H1 (cell line): Measurements from ENCODE around the gene BRD9. TPM values are rescaled to one million over a fixed set of nuclear protein-coding genes. Genes with fewer than 3 reads are reported as not detected.

Source experiments
- CTCF ChIA-PET: fragments of 300-600 bp; sonication (Branson Sonifier 250); formaldehyde crosslinking; loops from one replicate; lab custom pipeline; 2021; ENCODE audit not compliant: partially characterized antibody; lab: Charles Lee
- POLR2A ChIA-PET: fragments of 300-600 bp; sonication (Branson Sonifier 250); formaldehyde crosslinking; loops from one replicate; lab custom pipeline; 2021; ENCODE audit warnings: inconsistent platforms; ENCODE audit not compliant: partially characterized antibody; lab: Charles Lee
- DNase-seq, 2 experiments: peaks; one replicate each; pipeline versions ENCODE4 v3.0.0 to v3.0.0-alpha.2; 2010 to 2022; ENCODE audit warnings: low spot score in 2 of 2, low read depth in 1 of 2, mixed read lengths in 1 of 2
- FAIRE-seq: peaks from 2 replicates; lab custom pipeline; 2011; peaks lifted over from hg19 to GRCh38; lab: Jason Lieb, UNC
- H2AFZ ChIP-seq: 2 replicates; pipeline ENCODE4 v1.8.1; 2012; ENCODE audit warnings: low read length, inconsistent platforms
- H2AK5ac ChIP-seq: 2 replicates; pipeline ENCODE4 v1.6.1; 2013; ENCODE audit warnings: low read depth, low read length
- H2BK120ac ChIP-seq: replicated peaks from 2 replicates; pipeline ENCODE3; 2013; ENCODE audit warnings: low read depth, low read length, inconsistent platforms
- H2BK12ac ChIP-seq: 2 replicates; pipeline ENCODE4 v1.6.1; 2013; ENCODE audit warnings: low read depth, low read length
- H2BK15ac ChIP-seq: 2 replicates; pipeline ENCODE4 v1.6.1; 2013; ENCODE audit warnings: low read length
- H2BK20ac ChIP-seq: 2 replicates; pipeline ENCODE4 v1.6.1; 2013; ENCODE audit warnings: low read length
- H2BK5ac ChIP-seq: 2 replicates; pipeline ENCODE4 v1.6.1; 2013; ENCODE audit warnings: low read depth, low read length
- H3K14ac ChIP-seq: 2 replicates; pipeline ENCODE4 v1.6.1; 2013; ENCODE audit warnings: inconsistent platforms; ENCODE audit not compliant: insufficient read length
- H3K18ac ChIP-seq: 2 replicates; pipeline ENCODE4 v1.6.1; 2013; ENCODE audit warnings: low read length; ENCODE audit errors: extremely low read depth
- H3K23ac ChIP-seq: 2 replicates; pipeline ENCODE4 v1.6.1; 2013; ENCODE audit warnings: inconsistent platforms; ENCODE audit not compliant: insufficient read length
- H3K23me2 ChIP-seq: 2 replicates; pipeline ENCODE4 v1.6.1; 2013; ENCODE audit warnings: low read depth, low read length
- H3K27ac ChIP-seq: 2 replicates; pipeline ENCODE4 v1.6.1; 2011; ENCODE audit warnings: low read depth, low read length, inconsistent platforms
- H3K27me3 ChIP-seq, 4 experiments: replicated peaks in 1 of 4; 1 replicate in 1 of 4; 2 replicates in 3 of 4; pipeline versions ENCODE4 v1.6.1 to v1.8.1; 2011 to 2013; ENCODE audit warnings: low read length in 3 of 4, mild to moderate bottlenecking in 3 of 4, inconsistent platforms in 2 of 4, mixed read lengths in 2 of 4, moderate library complexity in 1 of 4; ENCODE audit not compliant: control insufficient read depth in 3 of 4, insufficient read depth in 3 of 4; ENCODE audit errors: extremely low read depth in 1 of 4
- H3K36me3 ChIP-seq, 4 experiments: 2 replicates each; pipeline versions ENCODE4 v1.6.1 to v1.8.1; 2011 to 2013; ENCODE audit warnings: mild to moderate bottlenecking in 4 of 4, low read length in 3 of 4, moderate library complexity in 2 of 4, control low read depth in 1 of 4, inconsistent platforms in 1 of 4; ENCODE audit not compliant: insufficient read depth in 4 of 4, control insufficient read depth in 2 of 4
- H3K4ac ChIP-seq: replicated peaks from 2 replicates; pipeline ENCODE3; 2013; ENCODE audit warnings: low read length, low read depth, mixed read lengths, inconsistent platforms; ENCODE audit not compliant: insufficient read length
- H3K4me1 ChIP-seq, 4 experiments: replicated peaks in 1 of 4; 1 replicate in 1 of 4; 2 replicates in 3 of 4; pipeline versions ENCODE4 v1.6.1 to v1.8.1; 2011 to 2013; ENCODE audit warnings: low read length in 3 of 4, inconsistent platforms in 2 of 4, mixed read lengths in 1 of 4; ENCODE audit not compliant: insufficient read depth in 4 of 4, control insufficient read depth in 3 of 4
- H3K4me2 ChIP-seq, 2 experiments: 2 replicates each; pipeline versions ENCODE4 v1.6.1 to v1.8.1; 2011 to 2013; ENCODE audit warnings: low read depth in 2 of 2, low read length in 2 of 2, control low read depth in 1 of 2, inconsistent platforms in 1 of 2, mild to moderate bottlenecking in 1 of 2; ENCODE audit not compliant: insufficient read depth in 1 of 2
- H3K4me3 ChIP-seq, 4 experiments: fragments of 200-600, 300-600 bp in 1 of 4; sonication (generic), shearing (Covaris generic), sonication (Bioruptor Twin) in 1 of 4; 2 replicates each; pipeline versions ENCODE4 v1.5.1 to v1.8.1; 2011 to 2016; ENCODE audit warnings: low read length in 4 of 4, low read depth in 3 of 4, control low read depth in 2 of 4, inconsistent platforms in 2 of 4, mild to moderate bottlenecking in 2 of 4, mixed read lengths in 1 of 4, moderate library complexity in 1 of 4; ENCODE audit not compliant: insufficient read depth in 2 of 4; ENCODE audit errors: extremely low read depth in 1 of 4
- H3K56ac ChIP-seq: replicated peaks from 2 replicates; pipeline ENCODE3; 2013; ENCODE audit warnings: low read depth, mild to moderate bottlenecking, mixed read lengths, low read length, inconsistent platforms; ENCODE audit not compliant: insufficient read length
- H3K79me1 ChIP-seq: 2 replicates; pipeline ENCODE4 v1.6.1; 2013; ENCODE audit warnings: low read depth, low read length, control low read depth
- H3K79me2 ChIP-seq, 2 experiments: 2 replicates each; pipeline versions ENCODE4 v1.6.1 to v1.8.1; 2012 to 2013; ENCODE audit warnings: low read length in 2 of 2, mild to moderate bottlenecking in 2 of 2, inconsistent platforms in 1 of 2; ENCODE audit not compliant: insufficient read depth in 2 of 2, control insufficient read depth in 1 of 2
- H3K9ac ChIP-seq, 4 experiments: replicated peaks in 1 of 4; 1 replicate in 1 of 4; 2 replicates in 3 of 4; pipeline versions ENCODE4 v1.6.1 to v1.8.1; 2011 to 2013; ENCODE audit warnings: low read depth in 3 of 4, low read length in 3 of 4, control low read depth in 2 of 4, mild to moderate bottlenecking in 2 of 4, moderate library complexity in 2 of 4, inconsistent platforms in 1 of 4; ENCODE audit errors: extremely low read depth in 1 of 4
- H3K9me3 ChIP-seq, 2 experiments: 2 replicates each; pipeline versions ENCODE4 v1.6.1 to v1.8.1; 2012 to 2013; ENCODE audit warnings: mild to moderate bottlenecking in 2 of 2, moderate library complexity in 2 of 2, control low read depth in 1 of 2, inconsistent platforms in 1 of 2, low read depth in 1 of 2, low read length in 1 of 2, mixed read lengths in 1 of 2; ENCODE audit not compliant: insufficient read depth in 2 of 2
- H4K20me1 ChIP-seq, 2 experiments: replicated peaks in 1 of 2; 2 replicates each; pipeline versions ENCODE3 to v1.8.1; 2011 to 2013; ENCODE audit warnings: inconsistent platforms in 2 of 2, low read length in 2 of 2, mild to moderate bottlenecking in 1 of 2; ENCODE audit not compliant: insufficient read depth in 2 of 2, control insufficient read depth in 1 of 2
- H4K5ac ChIP-seq: 2 replicates; pipeline ENCODE4 v1.6.1; 2013; ENCODE audit warnings: low read length, low read depth, mixed read lengths, inconsistent platforms; ENCODE audit not compliant: insufficient read length
- H4K8ac ChIP-seq: 2 replicates; pipeline ENCODE4 v1.8.0; 2013; ENCODE audit warnings: mild to moderate bottlenecking, moderate library complexity, low read length, inconsistent platforms; ENCODE audit not compliant: insufficient read depth; ENCODE audit errors: extremely low read depth
- H4K91ac ChIP-seq: replicated peaks from 2 replicates; pipeline ENCODE3; 2013; ENCODE audit warnings: low read length, mixed read lengths, inconsistent platforms; ENCODE audit not compliant: insufficient read length
- EGR1 ChIP-seq: IDR thresholded peaks from 2 replicates; pipeline ENCODE4 v1.6.1; 2011; ENCODE audit warnings: low read depth, low read length, borderline replicate concordance
- GABPA ChIP-seq: IDR thresholded peaks from 2 replicates; pipeline ENCODE4 v1.6.1; 2011; ENCODE audit warnings: mild to moderate bottlenecking, low read length, moderate library complexity, borderline replicate concordance; ENCODE audit not compliant: insufficient read depth
- GTF2F1 ChIP-seq: IDR thresholded peaks from 2 replicates; pipeline ENCODE4 v1.6.1; 2012; ENCODE audit warnings: low read depth, low read length, improper control_type of control experiment, borderline replicate concordance
- POLR2A ChIP-seq, 2 experiments: IDR thresholded peaks; 1 replicate in 1 of 2; 2 replicates in 1 of 2; pipeline ENCODE4 v1.6.1; 2011; ENCODE audit warnings: low read depth in 2 of 2, low read length in 2 of 2, mild to moderate bottlenecking in 2 of 2; ENCODE audit errors: control extremely low read depth in 1 of 2
- RBBP5 ChIP-seq: IDR thresholded peaks from 2 replicates; pipeline ENCODE4 v1.7.1; 2012; ENCODE audit warnings: low read depth, mild to moderate bottlenecking, inconsistent platforms, low read length, moderate library complexity, borderline replicate concordance
- RXRA ChIP-seq: IDR thresholded peaks from 2 replicates; pipeline ENCODE4 v1.6.1; 2011; ENCODE audit warnings: low read depth, mild to moderate bottlenecking, low read length, moderate library complexity; ENCODE audit not compliant: insufficient read depth
- SAP30 ChIP-seq: fragments of 300-600 bp; sonication (generic); IDR thresholded peaks from 2 replicates; pipeline ENCODE4 v1.7.1; 2012; ENCODE audit warnings: low read length, moderate library complexity, mild to moderate bottlenecking, inconsistent platforms; ENCODE audit not compliant: insufficient read depth, insufficient replicate concordance
- SP2 ChIP-seq: IDR thresholded peaks from 2 replicates; pipeline ENCODE4 v1.6.1; 2012; ENCODE audit warnings: mild to moderate bottlenecking, low read length, inconsistent platforms
- SP4 ChIP-seq: IDR thresholded peaks from 2 replicates; pipeline ENCODE4 v1.6.1; 2012; ENCODE audit warnings: low read length, inconsistent platforms
- TBP ChIP-seq: IDR thresholded peaks from 2 replicates; pipeline ENCODE4 v1.6.1; 2011; ENCODE audit warnings: low read depth, low read length, improper control_type of control experiment
- WGBS, 2 experiments: shearing (Covaris generic) in 1 of 2; methylation state at CpG; one replicate each; pipeline versions ENCODE4 v1.1.6 to v1.1.7; 2013 to 2015; ENCODE audit warnings: low lambda C conversion rate in 2 of 2, mixed read lengths in 2 of 2, inconsistent platforms in 1 of 2, low coverage in 1 of 2, missing lambda C conversion rate in 1 of 2; ENCODE audit not compliant: insufficient replicate concordance in 2 of 2, insufficient coverage in 1 of 2, insufficient read length in 1 of 2; ENCODE audit errors: extremely low coverage in 1 of 2, missing lambda C conversion rate in 1 of 2; 5-methylcytosine and 5-hydroxymethylcytosine counted together
- polyA plus RNA-seq, 7 experiments: library from polyadenylated mRNA; depleted of rRNA in 3 of 7; stranded (reverse) in 5 of 7; unstranded in 2 of 7; fragments of >200 nt in 5 of 7; fragments of 200-250 nt in 2 of 7; gene quantifications; 1 replicate in 5 of 7; 2 replicates in 1 of 7; 4 replicates in 1 of 7; pipeline versions ENCODE4 v1.2.1 to v1.2.3, GENCODE V29; 2011 to 2013; ENCODE audit warnings: missing spikeins in 2 of 7, mixed read lengths in 2 of 7
- total RNA-seq: library from RNA; stranded (reverse); fragmentation: NEBNext Ultra II Directional; extraction: Animal tissue kit (Norgen Biotek cat#: 25700); gene quantifications from 2 replicates; pipeline ENCODE4 v1.2.1, GENCODE V29; 2021
- TF ChIP-seq, protein P1 (sequence below): IDR thresholded peaks from 2 replicates; pipeline ENCODE4 v1.6.1; 2011; ENCODE audit warnings: low read length, improper control_type of control experiment

BRD9 gene
- total and polyA plus RNA-seq, 2 of the 8 experiments (the other 6 are each of a cell fraction or from before 2014, with no cell fraction given): 9.3 to 49.4 TPM

DNA sequence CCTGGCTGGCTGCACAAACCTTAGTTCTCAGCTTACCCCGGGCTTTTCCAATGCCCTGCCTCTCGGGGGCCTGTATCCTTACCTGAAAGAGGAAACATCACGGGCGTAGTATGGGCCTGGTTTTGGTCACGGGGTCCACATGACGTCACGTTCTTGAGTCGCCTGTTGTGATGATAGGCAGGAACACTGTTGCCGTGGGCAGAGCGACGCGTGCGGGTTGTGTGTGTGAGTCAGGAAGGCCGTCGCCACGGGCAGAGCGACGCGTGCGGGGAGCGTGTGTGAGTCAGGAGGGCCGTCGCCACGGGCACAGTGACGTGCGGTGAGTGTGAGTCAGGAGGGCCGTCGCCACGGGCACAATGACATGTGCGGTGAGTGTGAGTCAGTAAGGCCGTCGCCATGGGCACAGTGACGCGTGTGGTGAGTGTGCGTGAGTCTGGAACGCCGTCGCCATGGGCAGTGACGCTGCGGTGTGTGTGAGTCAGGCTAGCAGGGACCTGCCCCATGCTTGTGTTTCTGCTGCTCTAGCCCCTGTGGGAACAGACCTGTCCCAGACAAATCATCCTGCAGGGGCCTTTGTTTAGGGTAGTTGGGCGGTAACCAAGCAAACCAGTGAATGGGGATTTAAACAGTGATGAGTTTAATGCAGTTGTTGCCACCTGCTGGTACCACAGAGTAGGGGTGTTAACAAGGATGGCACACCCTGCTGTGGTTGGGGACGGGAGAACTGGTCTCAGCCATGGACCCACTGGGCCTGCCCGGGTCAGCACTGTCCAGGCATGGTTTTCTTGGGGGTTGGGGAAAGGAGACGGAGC, 19.9 kb upstream of the BRD9 start:
- no peaks in the 10 kb centered on the region for H3K23me2 ChIP-seq
- no peak overlapping the region for H2AK5ac ChIP-seq
- H3K36me3 ChIP-seq: peaks cover 37 to 75% (median 62%) of the 10 kb centered on the region in 4 experiments
- no peak overlapping the region; the same call in 1 of the 2 replicates for H4K8ac ChIP-seq
- peak overlapping the region; percentile 63 for H3K27ac ChIP-seq
- no peak overlapping the region for H2BK5ac ChIP-seq
- H3K4me3 ChIP-seq: no peak overlapping the region
- no peak for FAIRE-seq
- H3K79me2 ChIP-seq: no peaks in the 10 kb centered on the region
- no peak for DNase-seq
- H3K27me3 ChIP-seq: no peaks in the 10 kb centered on the region
- no peak overlapping the region for H2BK120ac ChIP-seq
- WGBS, 2 experiments: 91% methylated on average over 34 of the region's 44 CpGs; no CpG with 5 or more reads in 1 of the 2 experiments
- H2BK12ac ChIP-seq: no peak overlapping the region
- H4K20me1 ChIP-seq: peaks cover 5 to 18% of the 10 kb centered on the region in 2 experiments
- H3K14ac ChIP-seq: no peak overlapping the region
- no peaks in the 10 kb centered on the region for H3K9me3 ChIP-seq
- H4K91ac ChIP-seq: no peak overlapping the region
- no peak overlapping the region for H4K5ac ChIP-seq
- no peaks in the 10 kb centered on the region for H3K4me1 ChIP-seq
- H3K56ac ChIP-seq: no peak overlapping the region
- H2AFZ ChIP-seq: no peak overlapping the region
- H3K4me2 ChIP-seq: no peak overlapping the region
- no peak overlapping the region for H2BK20ac ChIP-seq
- H3K9ac ChIP-seq: peak overlapping the region in 2 of 4 experiments; percentile 14 to 48; a peak in 4 of 7 replicates
- peaks cover 2% of the 10 kb centered on the region; the same call in 1 of the 2 replicates for H3K79me1 ChIP-seq
- no peak overlapping the region for H2BK15ac ChIP-seq
- no peak overlapping the region for H3K4ac ChIP-seq
- CTCF ChIA-PET: interaction anchor here (1.1 to 2.8 kb wide), 3 partner anchors 10 to 95 kb away, joined by 5 to 13 read pairs (median 5); no protein-coding TSS in a partner anchor
- no peak overlapping the region for H3K18ac ChIP-seq
- POLR2A ChIA-PET: interaction anchor here (0.6 to 1.4 kb wide), 2 partner anchors 12 to 28 kb away, joined by 3 read pairs; no protein-coding TSS in a partner anchor
- no peak overlapping the region for H3K23ac ChIP-seq
- TF ChIP-seq GTF2F1 (no peak), SAP30 (no peak), EGR1 (no peak), SP4 (no peak), RBBP5 (no peak), GABPA (no peak), RXRA (no peak), TBP (no peak), POLR2A (IDR thresholded peaks at IDR 0.05; ENCODE audit: control extremely low read depth in 1 of 2, low read depth in 2 of 2, low read length in 2 of 2) (no peak), SP2 (no peak)
- TF ChIP-seq, protein P1, sequence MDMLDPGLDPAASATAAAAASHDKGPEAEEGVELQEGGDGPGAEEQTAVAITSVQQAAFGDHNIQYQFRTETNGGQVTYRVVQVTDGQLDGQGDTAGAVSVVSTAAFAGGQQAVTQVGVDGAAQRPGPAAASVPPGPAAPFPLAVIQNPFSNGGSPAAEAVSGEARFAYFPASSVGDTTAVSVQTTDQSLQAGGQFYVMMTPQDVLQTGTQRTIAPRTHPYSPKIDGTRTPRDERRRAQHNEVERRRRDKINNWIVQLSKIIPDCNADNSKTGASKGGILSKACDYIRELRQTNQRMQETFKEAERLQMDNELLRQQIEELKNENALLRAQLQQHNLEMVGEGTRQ: no peak
